ENCODE data around the gene PRSS57.

PRSS57 gene

GRCh38 chr19:644363-644762 is 50.9 kb downstream of the PRSS57 start:
- DNase-seq (ENCODE audit: low read depth in 1 of 2, low spot score in 1 of 2) = no peak
- Histone ChIP-seq H3K4me3 (replicated peaks; ENCODE audit: insufficient read depth, low read length) (no peak overlapping the region), H3K27ac (replicated peaks) (no peak overlapping the region), H3K27me3 (ENCODE audit: insufficient read depth, poor library complexity, severe bottlenecking) (no peaks in the 10 kb centered on the region)
- TF ChIP-seq GABPA (IDR thresholded peaks at IDR 0.05; ENCODE audit: low read depth) = no peak
- no peak for TF ChIP-seq SPI1 (IDR thresholded peaks at IDR 0.05; ENCODE audit: borderline replicate concordance, low read depth)
- no peak for TF ChIP-seq POLR2AphosphoS5 (IDR thresholded peaks at IDR 0.05; ENCODE audit: low read depth)
- no peak for TF ChIP-seq REST (IDR thresholded peaks at IDR 0.05; ENCODE audit: insufficient replicate concordance, low read depth)
- no peak for TF ChIP-seq CTCF (IDR thresholded peaks at IDR 0.05; ENCODE audit: insufficient read depth, low read length)

- Histone ChIP-seq H3K4me3 (replicated peaks; ENCODE audit: insufficient read depth, low read length) (no peak overlapping the region), H3K27ac (replicated peaks) (no peak overlapping the region), H3K27me3 (ENCODE audit: insufficient read depth, poor library complexity, severe bottlenecking) (peaks cover 4% of the 10 kb centered on the region)
- TF ChIP-seq GABPA (IDR thresholded peaks at IDR 0.05; ENCODE audit: low read depth) = no peak
- no peak for TF ChIP-seq REST (IDR thresholded peaks at IDR 0.05; ENCODE audit: insufficient replicate concordance, low read depth)
- no peak for TF ChIP-seq POLR2AphosphoS5 (IDR thresholded peaks at IDR 0.05; ENCODE audit: low read depth)
- no peak for TF ChIP-seq SPI1 (IDR thresholded peaks at IDR 0.05; ENCODE audit: borderline replicate concordance, low read depth)
- no peak for TF ChIP-seq CTCF (IDR thresholded peaks at IDR 0.05; ENCODE audit: insufficient read depth, low read length)
- DNase-seq (ENCODE audit: low read depth in 1 of 2, low spot score in 1 of 2) = no peak
These were observed 51.5 kb downstream of the PRSS57 start for GRCh38 chr19:643736-644135.

- TF ChIP-seq REST (IDR thresholded peaks at IDR 0.05; ENCODE audit: insufficient replicate concordance, low read depth) (no peak), GABPA (IDR thresholded peaks at IDR 0.05; ENCODE audit: low read depth) (no peak), SPI1 (IDR thresholded peaks at IDR 0.05; ENCODE audit: borderline replicate concordance, low read depth) (no peak), POLR2AphosphoS5 (IDR thresholded peaks at IDR 0.05; ENCODE audit: low read depth) (no peak), CTCF (IDR thresholded peaks at IDR 0.05; ENCODE audit: insufficient read depth, low read length) (no peak)
- Histone ChIP-seq H3K27ac (replicated peaks) (no peak overlapping the region), H3K4me3 (replicated peaks; ENCODE audit: insufficient read depth, low read length) (no peak overlapping the region), H3K27me3 (ENCODE audit: insufficient read depth, poor library complexity, severe bottlenecking) (peaks cover 4% of the 10 kb centered on the region)
- DNase-seq (ENCODE audit: low read depth in 1 of 2, low spot score in 1 of 2) = no peak
These were observed 52.2 kb downstream of the PRSS57 start for GRCh38 chr19:642767-643727.
